ENCODE data around the gene ABCC8.

- TF ChIP-seq CTCF (IDR thresholded peaks at IDR 0.05; ENCODE audit: control extremely low read depth in 1 of 3, insufficient read depth in 1 of 3, low read depth in 1 of 3, low read length in 3 of 3) (no peak), EP300 (IDR thresholded peaks at IDR 0.05; ENCODE audit: borderline replicate concordance in 1 of 2, low read depth in 2 of 2, low read length in 2 of 2) (no peak), TBP (IDR thresholded peaks at IDR 0.05; ENCODE audit: low read depth, low read length) (no peak), ATF2 (IDR thresholded peaks at IDR 0.05; ENCODE audit: low read length) (no peak), BRCA1 (IDR thresholded peaks at IDR 0.05; ENCODE audit: low read depth, low read length) (no peak), YY1 (IDR thresholded peaks at IDR 0.05; ENCODE audit: low read depth, low read length) (no peak), POLR2A (IDR thresholded peaks at IDR 0.05; ENCODE audit: control extremely low read depth in 1 of 2, low read depth in 2 of 2, low read length in 2 of 2) (no peak), ATF3 (IDR thresholded peaks at IDR 0.05; ENCODE audit: insufficient read depth, low read depth, low read length) (no peak), RBBP5 (IDR thresholded peaks at IDR 0.05; ENCODE audit: borderline replicate concordance, low read depth, low read length) (no peak), POLR2AphosphoS5 (IDR thresholded peaks at IDR 0.05; ENCODE audit: low read depth, low read length) (no peak)
Observed at GRCh38 chr11:17490232-17490631, 13.6 kb upstream of the ABCC8 start.
